ENCODE results near the gene CHST15. TPM values are rescaled to one million over a fixed set of nuclear protein-coding genes. Genes with fewer than 3 reads are reported as not detected.

CHST15 gene
- total RNA-seq, 2 experiments from 2014 or later, result not detected

DNA sequence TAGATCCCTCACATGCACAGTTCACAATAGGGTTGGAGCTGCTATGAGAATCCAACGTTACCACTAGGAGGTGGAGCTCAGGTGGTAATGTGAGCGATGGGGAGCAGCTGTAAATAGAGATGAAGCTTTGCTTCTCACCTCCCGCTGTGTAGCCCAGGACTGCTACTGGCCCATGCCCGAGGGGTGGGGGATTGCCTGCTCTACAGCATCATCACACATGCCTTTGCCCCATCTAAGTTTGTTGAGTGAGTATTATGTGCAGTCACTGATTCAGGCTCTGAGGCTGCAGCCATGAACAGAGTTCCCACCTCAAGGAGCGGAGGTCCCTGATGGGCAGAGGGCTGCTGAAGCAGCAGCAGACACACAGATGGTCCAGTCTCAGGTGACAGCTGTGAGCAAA, 94.1 kb downstream of the CHST15 start:
- Mint-ChIP-seq H3K27me3 (peaks cover 14% of the 10 kb centered on the region), H3K4me3 (no peak overlapping the region), H3K36me3 (ENCODE audit: low read depth) (no peaks in the 10 kb centered on the region), H3K9me3 (no peaks in the 10 kb centered on the region), H3K4me1 (peaks cover 8% of the 10 kb centered on the region), H3K27ac (no peak overlapping the region)
- POLR2A ChIA-PET, result no interaction called here
- CTCF ChIA-PET, result interaction anchor here (5.9 kb wide), 1 partner anchor 392 kb away, joined by 71 read pairs; no protein-coding TSS in a partner anchor
- no peak for DNase-seq

- no peak for DNase-seq
- Mint-ChIP-seq H3K9me3 (no peaks in the 10 kb centered on the region), H3K4me3 (no peak overlapping the region), H3K4me1 (peaks cover 9% of the 10 kb centered on the region), H3K27ac (no peak overlapping the region), H3K36me3 (ENCODE audit: low read depth) (no peaks in the 10 kb centered on the region), H3K27me3 (peaks cover 22% of the 10 kb centered on the region)
- CTCF ChIA-PET, result interaction anchor here (1.9 to 5.9 kb wide), 2 partner anchors 392 to 405 kb away, joined by 6 to 71 read pairs; no protein-coding TSS in a partner anchor
- POLR2A ChIA-PET, result no interaction called here
Observed at GRCh38 chr10:123998197-123999141, 94.9 kb downstream of the CHST15 start.

DNA sequence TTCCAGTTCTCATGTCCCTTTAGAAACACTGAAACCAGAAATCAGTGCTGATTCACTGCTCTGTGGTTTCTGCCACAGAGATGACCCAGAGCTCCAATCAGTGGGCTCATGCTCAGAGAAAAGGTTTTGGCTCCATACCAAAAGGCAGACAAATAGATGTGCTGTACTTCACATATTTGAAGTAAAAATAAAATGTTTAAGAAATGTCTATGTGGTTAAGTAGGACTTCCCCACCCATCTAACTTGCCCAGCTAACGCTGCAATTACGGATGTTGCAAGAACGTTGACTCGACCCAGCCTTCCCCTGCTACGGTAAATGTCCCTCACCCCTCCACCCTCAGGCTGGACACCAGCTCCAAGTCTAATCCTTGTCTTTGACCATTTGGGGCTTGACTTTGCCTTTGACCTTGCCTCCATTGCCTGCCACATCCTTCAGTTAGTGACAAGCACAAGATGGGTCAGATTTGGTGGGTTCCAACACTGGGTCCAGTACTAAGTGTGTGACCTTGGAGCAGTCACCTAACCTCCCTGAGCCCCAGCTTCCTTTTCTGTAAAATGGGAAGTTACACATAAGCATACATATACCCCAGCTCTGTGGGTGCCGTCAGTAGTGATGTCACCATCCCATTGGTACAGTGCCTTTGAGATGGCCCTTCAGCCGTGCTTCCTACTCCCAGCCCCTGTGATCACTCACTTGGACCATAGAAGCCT, 95.8 kb downstream of the CHST15 start:
- Mint-ChIP-seq H3K36me3 (ENCODE audit: low read depth) (no peaks in the 10 kb centered on the region), H3K4me3 (no peak overlapping the region), H3K4me1 (peaks cover 9% of the 10 kb centered on the region), H3K27ac (no peak overlapping the region), H3K9me3 (no peaks in the 10 kb centered on the region), H3K27me3 (peaks cover 31% of the 10 kb centered on the region)
- POLR2A ChIA-PET, result no interaction called here
- DNase-seq, result no peak
- CTCF ChIA-PET, result interaction anchor here (1.0 to 5.9 kb wide), 3 partner anchors 225 to 406 kb away, joined by 3 to 71 read pairs (median 6); no protein-coding TSS in a partner anchor

DNA sequence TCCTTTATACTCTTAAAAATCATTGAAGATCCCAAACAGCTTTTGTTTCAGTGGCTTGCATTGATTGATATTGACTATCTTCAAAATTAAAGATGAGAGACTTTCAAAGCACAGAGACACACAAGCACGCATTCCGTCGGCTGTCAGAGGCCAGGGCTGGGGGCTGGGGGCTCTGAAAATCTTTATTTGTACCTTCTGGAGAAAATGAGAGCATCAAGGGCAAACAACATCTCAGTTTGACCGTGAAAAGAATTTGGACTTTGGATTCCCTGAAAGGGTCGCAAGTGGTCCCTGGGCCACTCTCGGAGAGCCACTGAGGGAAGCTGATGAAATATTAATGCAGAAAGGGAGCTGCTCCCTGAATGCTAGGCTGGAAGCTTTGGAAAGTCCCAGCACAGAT, 96.4 kb downstream of the CHST15 start:
- no peaks in the 10 kb centered on the region for H3K9me3 Mint-ChIP-seq
- H3K4me3 Mint-ChIP-seq, result no peak overlapping the region
- no peaks in the 10 kb centered on the region for H3K36me3 Mint-ChIP-seq (ENCODE audit: low read depth)
- ChIA-PET POLR2A (no interaction called here), CTCF (interaction anchor here (1.0 to 5.9 kb wide), 4 partner anchors 226 to 422 kb away, joined by 3 to 71 read pairs (median 4); no protein-coding TSS in a partner anchor)
- DNase-seq, result no peak
- H3K27me3 Mint-ChIP-seq, result peaks cover 36% of the 10 kb centered on the region
- H3K4me1 Mint-ChIP-seq, result peaks cover 9% of the 10 kb centered on the region
- no peak overlapping the region for H3K27ac Mint-ChIP-seq

DNA sequence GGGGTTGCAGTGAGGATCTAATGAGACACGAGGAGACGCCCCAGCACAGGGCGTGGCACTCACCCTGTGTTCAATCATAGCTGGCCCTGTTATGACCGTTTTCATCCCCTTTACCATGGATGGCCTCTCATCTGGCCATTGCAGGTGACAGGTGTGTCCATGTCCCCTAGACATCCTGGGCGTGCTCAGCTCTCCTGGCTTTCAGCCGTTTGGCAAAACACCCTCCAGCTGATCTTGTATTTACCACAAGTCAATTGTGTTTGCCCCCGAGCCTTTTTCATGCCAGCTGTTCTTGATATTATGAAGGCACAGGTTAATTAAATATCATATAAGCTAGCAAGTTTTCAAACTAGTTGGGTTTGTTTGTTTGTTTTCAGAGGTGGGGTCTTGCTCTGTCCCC, 97.1 kb downstream of the CHST15 start:
- Mint-ChIP-seq H3K4me3 (no peak overlapping the region), H3K36me3 (ENCODE audit: low read depth) (no peaks in the 10 kb centered on the region), H3K27ac (no peak overlapping the region), H3K4me1 (peaks cover 9% of the 10 kb centered on the region), H3K27me3 (peaks cover 40% of the 10 kb centered on the region), H3K9me3 (no peaks in the 10 kb centered on the region)
- POLR2A ChIA-PET, result no interaction called here
- CTCF ChIA-PET, result interaction anchor here (0.7 to 5.9 kb wide), 5 partner anchors 9 to 423 kb away, joined by 3 to 71 read pairs (median 3); no protein-coding TSS in a partner anchor
- no peak for DNase-seq

DNA sequence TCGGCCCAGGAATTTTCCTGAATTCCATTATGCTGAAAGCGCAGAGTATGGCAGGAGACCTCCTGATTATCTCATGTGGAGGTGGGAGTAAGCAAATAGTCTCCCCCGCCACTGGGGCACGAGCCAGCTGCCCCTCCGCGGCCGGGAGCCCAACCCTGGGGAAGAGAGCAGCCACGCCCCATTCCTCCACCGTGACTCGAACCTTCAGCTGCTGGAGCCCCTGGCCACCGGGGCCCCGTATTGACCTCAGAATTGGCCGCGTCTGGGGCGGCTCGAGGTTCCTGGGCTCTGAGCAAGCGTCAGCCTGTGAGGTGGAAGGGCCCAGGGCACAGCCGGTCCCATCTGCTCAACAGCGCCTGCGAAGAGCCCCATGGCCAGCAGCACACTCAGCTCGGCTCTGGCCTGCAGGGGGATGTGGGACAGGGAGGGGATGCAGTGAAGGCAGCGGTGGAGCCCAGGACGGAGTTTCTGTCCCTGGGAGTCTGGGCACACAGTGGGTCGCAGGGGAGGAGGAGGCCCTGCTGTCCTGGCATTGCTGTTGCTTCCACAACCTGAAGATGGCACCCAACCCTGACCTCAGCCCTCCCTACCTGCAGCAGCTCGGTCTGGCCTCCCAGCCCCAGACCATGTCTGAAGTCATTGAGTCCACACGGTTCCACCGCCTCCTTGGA, 97.8 kb downstream of the CHST15 start:
- no peak overlapping the region for H3K4me3 Mint-ChIP-seq
- ChIA-PET POLR2A (no interaction called here), CTCF (interaction anchor here (0.7 to 5.9 kb wide), 8 partner anchors 9 to 424 kb away, joined by 3 to 71 read pairs (median 3); no protein-coding TSS in a partner anchor)
- H3K36me3 Mint-ChIP-seq (ENCODE audit: low read depth), result no peaks in the 10 kb centered on the region
- peak; percentile 18 for DNase-seq
- H3K27me3 Mint-ChIP-seq, result peaks cover 46% of the 10 kb centered on the region
- peaks cover 9% of the 10 kb centered on the region for H3K4me1 Mint-ChIP-seq
- H3K27ac Mint-ChIP-seq, result no peak overlapping the region
- H3K9me3 Mint-ChIP-seq, result no peaks in the 10 kb centered on the region

DNA sequence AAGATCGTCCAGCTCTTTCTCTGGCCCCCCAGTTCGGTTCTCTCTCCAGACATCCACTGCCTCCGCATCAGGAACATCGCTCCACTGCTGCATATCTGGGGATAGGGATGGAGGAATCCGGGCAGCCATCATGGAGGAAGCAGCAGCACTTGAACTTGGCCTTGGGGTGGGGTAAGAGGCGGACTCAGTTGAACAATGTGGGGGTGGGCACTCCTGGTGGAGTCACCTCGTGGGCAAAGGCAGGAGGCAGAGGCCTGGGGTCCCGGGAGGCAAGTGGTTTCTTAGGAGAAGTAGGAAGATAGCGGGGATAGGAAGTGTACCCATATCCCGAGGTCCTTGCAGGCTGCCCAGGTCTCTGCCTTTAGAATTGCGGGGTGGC, 98.3 kb downstream of the CHST15 start:
- no peaks in the 10 kb centered on the region for H3K9me3 Mint-ChIP-seq
- no peaks in the 10 kb centered on the region for H3K36me3 Mint-ChIP-seq (ENCODE audit: low read depth)
- peaks cover 52% of the 10 kb centered on the region for H3K27me3 Mint-ChIP-seq
- POLR2A ChIA-PET, result no interaction called here
- CTCF ChIA-PET, result interaction anchor here (0.6 to 5.9 kb wide), 14 partner anchors 9 to 413 kb away, joined by 3 to 71 read pairs (median 4); no protein-coding TSS in a partner anchor
- H3K4me3 Mint-ChIP-seq, result no peak overlapping the region
- H3K4me1 Mint-ChIP-seq, result peaks cover 9% of the 10 kb centered on the region
- no peak for DNase-seq
- H3K27ac Mint-ChIP-seq, result no peak overlapping the region

DNA sequence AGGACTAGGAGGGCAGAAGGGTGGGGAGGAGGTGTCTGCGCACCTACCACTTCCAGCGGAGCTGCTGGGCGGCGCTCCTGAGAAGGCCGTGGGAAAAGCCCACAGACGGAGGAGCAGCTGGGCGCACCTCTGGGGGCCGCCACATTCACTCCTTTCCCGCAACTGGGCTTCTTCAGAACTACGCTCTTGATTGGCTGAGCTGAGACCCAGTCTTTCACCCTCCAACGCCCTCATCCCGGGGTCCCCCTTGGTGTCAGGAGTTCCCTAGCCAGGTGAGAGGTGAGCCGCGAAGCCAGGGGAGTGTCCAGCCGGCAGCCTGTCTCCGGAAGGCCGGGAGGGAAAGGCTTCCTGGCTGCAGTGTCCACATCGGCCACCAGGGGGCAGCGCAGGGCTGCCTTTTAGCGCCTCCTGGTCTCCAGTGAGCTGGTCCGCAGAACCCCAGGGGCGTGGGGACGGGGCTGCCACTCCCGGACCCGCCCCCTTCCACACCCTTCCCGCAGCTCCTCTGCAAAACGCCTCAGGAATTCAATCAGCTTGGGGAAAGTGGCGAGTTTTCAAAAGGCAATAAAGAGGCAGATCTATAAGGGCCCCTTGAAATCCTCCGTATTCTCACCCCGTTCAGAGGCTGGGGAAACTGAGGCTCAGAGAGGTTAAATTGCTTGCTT, 98.8 kb downstream of the CHST15 start:
- H3K36me3 Mint-ChIP-seq (ENCODE audit: low read depth), result no peaks in the 10 kb centered on the region
- H3K27ac Mint-ChIP-seq, result no peak overlapping the region
- ChIA-PET POLR2A (no interaction called here), CTCF (interaction anchor here (0.6 to 5.9 kb wide), 14 partner anchors 9 to 414 kb away, joined by 3 to 71 read pairs (median 4); no protein-coding TSS in a partner anchor)
- H3K9me3 Mint-ChIP-seq, result no peaks in the 10 kb centered on the region
- H3K4me1 Mint-ChIP-seq, result peaks cover 9% of the 10 kb centered on the region
- H3K4me3 Mint-ChIP-seq, result no peak overlapping the region
- H3K27me3 Mint-ChIP-seq, result peaks cover 57% of the 10 kb centered on the region
- DNase-seq, result peak; percentile 75

DNA sequence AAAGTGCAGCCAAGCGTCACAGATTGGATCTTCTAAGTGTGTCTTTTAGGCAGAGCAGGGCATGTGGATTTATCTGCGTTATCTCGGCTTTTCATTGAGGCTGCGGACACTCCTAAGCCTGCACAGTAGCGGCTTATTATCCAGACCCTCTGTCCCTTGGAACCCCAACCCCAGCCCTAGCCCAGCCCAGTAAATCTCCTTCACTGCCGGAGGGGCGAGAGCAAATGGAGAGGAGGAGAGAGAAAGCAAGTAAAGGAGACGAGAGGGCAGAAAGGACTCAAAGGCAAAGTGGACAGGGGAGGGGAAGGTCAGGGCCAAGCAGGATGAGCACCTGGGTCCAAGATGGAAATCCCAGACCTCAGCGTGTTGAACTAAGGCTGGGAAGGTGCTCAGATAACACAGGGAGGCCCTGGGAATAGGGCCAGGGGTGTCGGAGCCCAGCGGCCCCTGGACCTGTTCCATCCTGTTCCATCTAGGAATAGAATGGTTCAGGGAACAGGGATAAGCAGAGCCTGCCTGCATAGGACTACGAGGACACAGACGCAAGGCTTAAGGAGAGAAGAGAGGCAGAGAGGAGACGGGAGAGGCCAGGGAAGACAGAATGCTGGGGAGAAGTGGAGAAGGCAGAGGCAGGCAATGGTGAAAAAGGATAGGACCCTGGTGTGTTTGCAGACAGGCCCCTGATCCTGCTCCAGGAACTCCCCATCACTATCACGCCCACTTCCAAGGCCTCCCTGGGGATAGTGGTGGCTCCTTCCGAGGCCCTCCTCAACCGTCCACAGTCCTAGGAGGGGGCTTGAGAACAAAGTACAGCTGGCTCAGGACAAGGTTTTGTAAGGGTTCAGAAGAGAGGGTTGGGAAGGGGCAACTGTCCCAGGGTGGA, 99.6 kb downstream of the CHST15 start:
- Mint-ChIP-seq H3K4me3 (no peak overlapping the region), H3K4me1 (peaks cover 9% of the 10 kb centered on the region), H3K36me3 (ENCODE audit: low read depth) (no peaks in the 10 kb centered on the region), H3K27me3 (peaks cover 64% of the 10 kb centered on the region), H3K27ac (no peak overlapping the region), H3K9me3 (no peaks in the 10 kb centered on the region)
- no peak for DNase-seq
- ChIA-PET CTCF (interaction anchor here (1.0 to 5.9 kb wide), 9 partner anchors 10 to 414 kb away, joined by 3 to 71 read pairs (median 4); no protein-coding TSS in a partner anchor), POLR2A (no interaction called here)

DNA sequence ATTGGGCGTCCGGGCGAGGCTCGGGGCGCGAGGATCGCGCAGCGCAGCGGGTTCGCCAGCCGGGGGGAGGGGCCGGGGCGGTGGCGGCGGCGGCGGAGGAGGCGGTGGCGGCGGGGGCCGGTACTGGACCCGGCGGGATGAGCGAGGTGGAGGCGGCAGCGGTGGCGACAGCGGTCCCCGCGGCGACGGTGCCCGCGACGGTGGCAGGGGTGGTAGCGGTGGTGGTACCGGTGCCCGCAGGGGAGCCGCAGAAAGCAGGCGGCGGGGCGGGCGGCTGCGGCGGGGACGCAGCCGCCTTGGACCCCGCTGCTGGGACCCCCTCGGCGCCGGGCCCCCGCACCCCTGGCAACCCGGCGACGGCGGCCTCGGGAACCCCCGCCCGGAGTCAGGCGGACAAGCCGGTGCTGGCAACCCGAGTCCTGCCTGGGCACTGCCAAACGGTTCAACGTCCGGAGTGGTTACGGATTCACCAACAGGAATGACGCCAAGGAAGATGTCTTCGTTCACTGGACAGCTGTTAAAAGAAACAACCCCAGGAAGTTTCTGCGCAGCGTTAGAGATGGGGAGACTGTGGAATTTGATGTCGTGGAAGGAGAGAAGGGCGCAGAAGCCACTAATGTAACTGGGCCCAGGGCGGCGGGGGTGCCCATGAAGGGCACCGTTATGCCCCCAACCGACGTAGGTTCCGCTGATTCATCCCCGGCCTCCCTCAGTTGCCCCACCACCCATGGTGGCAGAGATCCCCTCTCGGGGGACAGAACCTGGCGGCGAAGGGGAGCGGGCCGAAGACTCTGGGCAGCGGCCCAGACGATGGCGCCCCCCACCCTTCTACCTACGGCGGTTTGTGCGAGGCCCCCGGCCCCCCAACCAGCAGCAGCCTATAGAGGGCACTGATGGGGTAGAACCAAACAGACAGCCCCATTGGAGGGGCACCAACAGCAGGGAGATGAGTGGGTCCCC, 101.5 kb downstream of the CHST15 start:
- no peak for DNase-seq
- no peak overlapping the region for H3K27ac Mint-ChIP-seq
- peaks cover 70% of the 10 kb centered on the region for H3K27me3 Mint-ChIP-seq
- H3K36me3 Mint-ChIP-seq (ENCODE audit: low read depth), result no peaks in the 10 kb centered on the region
- H3K4me1 Mint-ChIP-seq, result peaks cover 9% of the 10 kb centered on the region
- H3K4me3 Mint-ChIP-seq, result no peak overlapping the region
- ChIA-PET CTCF (no interaction called here), POLR2A (no interaction called here)
- no peaks in the 10 kb centered on the region for H3K9me3 Mint-ChIP-seq

DNA sequence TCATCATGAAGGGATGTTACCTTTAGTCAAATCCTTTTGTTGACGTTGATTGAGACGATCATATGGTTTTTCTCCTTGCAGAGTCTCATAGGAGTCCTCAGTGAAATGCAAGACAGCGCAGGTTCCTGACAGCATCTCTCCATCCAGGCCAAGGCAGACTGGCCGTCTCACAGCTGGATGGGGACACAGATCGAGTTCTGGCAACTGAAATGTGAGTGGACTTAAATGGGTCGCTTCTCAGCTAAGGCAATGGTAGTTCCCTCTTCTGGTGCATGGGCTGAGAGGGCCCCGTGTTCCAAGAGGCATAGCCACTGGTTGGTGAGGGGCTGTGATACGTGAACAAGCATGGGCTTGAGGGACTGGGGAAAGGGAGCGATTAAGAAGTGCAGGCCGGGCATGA, 102.5 kb downstream of the CHST15 start:
- no peak for DNase-seq
- Mint-ChIP-seq H3K4me3 (no peak overlapping the region), H3K27ac (no peak overlapping the region), H3K36me3 (ENCODE audit: low read depth) (no peaks in the 10 kb centered on the region), H3K9me3 (no peaks in the 10 kb centered on the region), H3K27me3 (peaks cover 68% of the 10 kb centered on the region), H3K4me1 (peaks cover 9% of the 10 kb centered on the region)
- ChIA-PET POLR2A (no interaction called here), CTCF (no interaction called here)

Data from activated CD4-positive, alpha-beta T cell treated with anti-CD3 and anti-CD28 coated beads, Interleukin-2, amount 10 ng/mL, durations not matched to agents 7 days and 5 days (primary cell).